ENCODE data around the gene HIRIP3. TPM values are rescaled to one million over a fixed set of nuclear protein-coding genes. Genes with fewer than 3 reads are reported as not detected.
"Not testable (repeated sequence)": the region's sequence is repeated elsewhere in the genome, so short reads cannot be mapped to it uniquely, and the experiment has no call there.

Gene HIRIP3
- total RNA-seq, 1 experiment from 2014 or later: 27.3 TPM

- Histone ChIP-seq H2AFZ (peak overlapping the region; percentile 78), H3K4me1 (replicated peaks; ENCODE audit: insufficient read depth) (peaks cover 11% of the 10 kb centered on the region), H3K4me3 (peak overlapping the region; percentile 78), H3K4me2 (peak overlapping the region; percentile 90), H3K36me3 (ENCODE audit: low read depth) (no peaks in the 10 kb centered on the region), H3K27ac (no peak overlapping the region), H4K20me1 (ENCODE audit: insufficient read depth) (no peaks in the 10 kb centered on the region), H3F3A (ENCODE audit: insufficient read depth, low read depth) (peaks cover 8% of the 10 kb centered on the region; the same call in 1 of the 2 replicates), H3K79me2 (ENCODE audit: low read depth) (no peaks in the 10 kb centered on the region), H3K9me2 (ENCODE audit: insufficient read depth) (no peaks in the 10 kb centered on the region), H3K9me3 (ENCODE audit: insufficient read depth, low read depth) (no peaks in the 10 kb centered on the region), H3K27me3 (ENCODE audit: insufficient read depth, low read depth) (no peaks in the 10 kb centered on the region)
- DNase-seq: peak in 1 of 2 experiments; percentile 32
- intact Hi-C loops (cut with micrococcal nuclease; ENCODE audit: unreplicated experiment): loop anchor here (1.0 kb wide), 2 partner anchors 18 to 32 kb away; no protein-coding TSS in a partner anchor
- TSS peak; percentile 74 for BruUV-seq (replicated peaks)
- no peak for TF ChIP-seq EZH2 (IDR thresholded peaks at IDR 0.05; ENCODE audit: low read depth)
- TF ChIP-seq, protein P1, sequence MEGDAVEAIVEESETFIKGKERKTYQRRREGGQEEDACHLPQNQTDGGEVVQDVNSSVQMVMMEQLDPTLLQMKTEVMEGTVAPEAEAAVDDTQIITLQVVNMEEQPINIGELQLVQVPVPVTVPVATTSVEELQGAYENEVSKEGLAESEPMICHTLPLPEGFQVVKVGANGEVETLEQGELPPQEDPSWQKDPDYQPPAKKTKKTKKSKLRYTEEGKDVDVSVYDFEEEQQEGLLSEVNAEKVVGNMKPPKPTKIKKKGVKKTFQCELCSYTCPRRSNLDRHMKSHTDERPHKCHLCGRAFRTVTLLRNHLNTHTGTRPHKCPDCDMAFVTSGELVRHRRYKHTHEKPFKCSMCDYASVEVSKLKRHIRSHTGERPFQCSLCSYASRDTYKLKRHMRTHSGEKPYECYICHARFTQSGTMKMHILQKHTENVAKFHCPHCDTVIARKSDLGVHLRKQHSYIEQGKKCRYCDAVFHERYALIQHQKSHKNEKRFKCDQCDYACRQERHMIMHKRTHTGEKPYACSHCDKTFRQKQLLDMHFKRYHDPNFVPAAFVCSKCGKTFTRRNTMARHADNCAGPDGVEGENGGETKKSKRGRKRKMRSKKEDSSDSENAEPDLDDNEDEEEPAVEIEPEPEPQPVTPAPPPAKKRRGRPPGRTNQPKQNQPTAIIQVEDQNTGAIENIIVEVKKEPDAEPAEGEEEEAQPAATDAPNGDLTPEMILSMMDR (conservative IDR thresholded peaks at IDR 0.05): no peak
- POLR2A ChIA-PET (ENCODE audit: unreplicated experiment): interaction anchor here (0.5 to 1.8 kb wide), 10 partner anchors 11 to 286 kb away, joined by 3 to 26 read pairs (median 4); partner anchors contain the start of genes HIRIP3, SEZ6L2 and TAOK2
- CTCF ChIA-PET: interaction anchor here (0.6 to 1.2 kb wide), 6 partner anchors 11 to 231 kb away, joined by 3 to 7 read pairs (median 4); partner anchors contain the start of genes PAGR1, SEZ6L2 and TAOK2
Observed at GRCh38 chr16:29962344-29962994, 32.9 kb downstream of the HIRIP3 start.

DNA sequence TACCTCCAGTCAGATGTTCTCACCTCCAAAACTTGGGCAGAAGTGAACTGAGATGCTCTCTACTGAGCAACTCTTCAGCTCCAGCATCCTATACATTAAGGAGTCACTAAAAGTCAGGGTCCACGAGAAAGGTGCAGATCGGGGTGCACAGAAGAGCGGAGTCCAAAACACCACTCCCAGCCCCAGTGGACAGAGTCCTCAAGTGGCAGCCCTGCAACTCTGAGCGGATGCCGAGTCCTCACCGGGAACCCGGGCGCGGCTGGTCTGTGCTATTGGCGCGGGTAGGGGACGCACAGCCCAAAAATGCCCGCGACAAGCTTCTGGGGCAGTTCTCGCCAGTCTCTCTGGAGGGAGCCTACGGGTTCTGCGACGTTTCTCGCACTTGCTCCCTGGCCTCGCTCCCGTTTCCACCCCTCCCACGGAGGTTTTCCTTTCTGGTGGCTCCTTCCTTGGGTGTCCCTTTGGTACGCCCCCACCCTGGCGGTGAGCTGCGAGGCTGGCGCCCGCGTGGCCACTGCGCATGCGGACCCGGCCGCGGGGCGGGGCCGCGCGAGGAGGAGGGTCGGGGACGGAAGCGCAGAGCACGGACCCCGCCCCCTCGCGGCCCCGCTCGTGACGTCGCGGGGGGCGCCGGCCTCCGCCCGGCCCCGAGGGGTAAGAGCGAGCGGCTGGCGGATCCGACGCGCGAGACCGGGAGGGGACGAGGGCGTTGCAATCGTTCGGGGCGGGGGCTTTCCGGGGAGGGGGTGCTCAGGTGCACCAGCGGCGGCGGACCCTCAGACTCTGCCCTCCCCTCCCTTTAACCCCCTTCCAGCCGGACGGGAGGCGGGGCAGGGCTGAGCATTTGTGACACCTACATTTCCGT, 33.7 kb downstream of the HIRIP3 start, which contains the start of gene TMEM219:
TSS of gene TMEM219 (plus strand) at position 601 of the 865 bp plus-strand sequence. CDS start 1,065 bp downstream, outside the sequence.
- Histone ChIP-seq H3K4me2 (peak within 1 kb of the TSS; percentile 90), H3K27me3 (ENCODE audit: insufficient read depth, low read depth) (no peaks in the 10 kb centered on the region), H3K9me3 (ENCODE audit: insufficient read depth, low read depth) (no peaks in the 10 kb centered on the region), H3K4me3 (peak within 1 kb of the TSS; percentile 78), H3K9me2 (ENCODE audit: insufficient read depth) (no peaks in the 10 kb centered on the region), H4K20me1 (ENCODE audit: insufficient read depth) (no peaks in the 10 kb centered on the region), H2AFZ (peak within 1 kb of the TSS; percentile 78), H3K36me3 (ENCODE audit: low read depth) (no peaks in the 10 kb centered on the region), H3K79me2 (ENCODE audit: low read depth) (no peaks in the 10 kb centered on the region), H3K4me1 (replicated peaks; ENCODE audit: insufficient read depth) (peaks cover 11% of the 10 kb centered on the region), H3K27ac (no peak within 1 kb of the TSS; the same call in 1 of the 2 replicates), H3F3A (ENCODE audit: insufficient read depth, low read depth) (peaks cover 8% of the 10 kb centered on the region; the same call in 1 of the 2 replicates)
- POLR2A ChIA-PET (ENCODE audit: unreplicated experiment): interaction anchor here (0.5 to 1.8 kb wide), 10 partner anchors 9 to 285 kb away, joined by 3 to 22 read pairs (median 4); partner anchors contain the start of genes HIRIP3, SEZ6L2 and TAOK2
- TF ChIP-seq EZH2 (IDR thresholded peaks at IDR 0.05; ENCODE audit: low read depth): no peak
- TF ChIP-seq, protein P1 (conservative IDR thresholded peaks at IDR 0.05): no peak; the same call in 1 of the 2 replicates
- DNase-seq: peak; percentile 76 to 98
- BruUV-seq (replicated peaks): TSS peak; percentile 92
- CTCF ChIA-PET: interaction anchor here (0.6 to 1.2 kb wide), 6 partner anchors 10 to 146 kb away, joined by 3 to 7 read pairs (median 4); partner anchors contain the start of genes PAGR1, SEZ6L2 and TAOK2
- intact Hi-C loops (cut with micrococcal nuclease; ENCODE audit: unreplicated experiment): loop anchor here (1.0 kb wide), 3 partner anchors 17 to 35 kb away; partner anchors contain the start of gene KCTD13

GRCh38 chr16:29961127-29961478, 34.3 kb downstream of the HIRIP3 start:
- H3K9me2 ChIP-seq (ENCODE audit: insufficient read depth): no peaks in the 10 kb centered on the region
- H3K9me3 ChIP-seq (ENCODE audit: insufficient read depth, low read depth): no peaks in the 10 kb centered on the region
- ChIA-PET POLR2A (ENCODE audit: unreplicated experiment) (interaction anchor here (0.6 to 1.8 kb wide), 3 partner anchors 9 to 62 kb away, joined by 3 to 22 read pairs (median 4); partner anchors contain the start of genes SEZ6L2 and TAOK2), CTCF (interaction anchor here (0.6 to 1.0 kb wide), 3 partner anchors 17 to 145 kb away, joined by 3 to 7 read pairs (median 5); partner anchors contain the start of gene PAGR1)
- H2AFZ ChIP-seq: peak overlapping the region; percentile 78
- no TSS peak for BruUV-seq (replicated peaks)
- H3K4me3 ChIP-seq: peak overlapping the region; percentile 78; the same call in 1 of the 2 replicates
- TF ChIP-seq, protein P1 (conservative IDR thresholded peaks at IDR 0.05): no peak
- TF ChIP-seq EZH2 (IDR thresholded peaks at IDR 0.05; ENCODE audit: low read depth): no peak
- H3K27ac ChIP-seq: no peak overlapping the region
- intact Hi-C loops (cut with micrococcal nuclease; ENCODE audit: unreplicated experiment): loop anchor here (1.0 kb wide), 1 partner anchor 35 kb away; the partner anchor contains the start of gene KCTD13
- no peaks in the 10 kb centered on the region for H3K79me2 ChIP-seq (ENCODE audit: low read depth)
- no peaks in the 10 kb centered on the region for H3K27me3 ChIP-seq (ENCODE audit: insufficient read depth, low read depth)
- H3K36me3 ChIP-seq (ENCODE audit: low read depth): no peaks in the 10 kb centered on the region
- DNase-seq: no peak
- peaks cover 11% of the 10 kb centered on the region for H3K4me1 ChIP-seq (replicated peaks; ENCODE audit: insufficient read depth)
- peaks cover 8% of the 10 kb centered on the region; the same call in 1 of the 2 replicates for H3F3A ChIP-seq (ENCODE audit: insufficient read depth, low read depth)
- peak overlapping the region; percentile 90 for H3K4me2 ChIP-seq
- no peaks in the 10 kb centered on the region for H4K20me1 ChIP-seq (ENCODE audit: insufficient read depth)

- H3K36me3 ChIP-seq (ENCODE audit: low read depth); H3F3A ChIP-seq (ENCODE audit: insufficient read depth, low read depth); H3K9me2 ChIP-seq (ENCODE audit: insufficient read depth); H3K4me2 ChIP-seq; CTCF ChIA-PET; intact Hi-C loops (cut with micrococcal nuclease; ENCODE audit: unreplicated experiment); BruUV-seq (replicated peaks); H3K79me2 ChIP-seq (ENCODE audit: low read depth); H3K4me3 ChIP-seq; H3K27me3 ChIP-seq (ENCODE audit: insufficient read depth, low read depth); DNase-seq; H3K9me3 ChIP-seq (ENCODE audit: insufficient read depth, low read depth); H3K27ac ChIP-seq; H4K20me1 ChIP-seq (ENCODE audit: insufficient read depth); H2AFZ ChIP-seq: not testable (repeated sequence)
- POLR2A ChIA-PET (ENCODE audit: unreplicated experiment): interaction anchor here (0.6 kb wide), 1 partner anchor 16 kb away, joined by 4 read pairs; no protein-coding TSS in a partner anchor
- H3K4me1 ChIP-seq (replicated peaks; ENCODE audit: insufficient read depth): peaks cover 11% of the 10 kb centered on the region
Observed at GRCh38 chr16:29959821-29960220, 35.6 kb downstream of the HIRIP3 start.

Measured in PC-9 (cell line).